RKO (cell line): ENCODE measurements around the gene GAREM1.
A peak's percentile ranks its signal among the peaks of the same experiment; 100 is the strongest.
"Not testable (repeated sequence)": the region's sequence is repeated elsewhere in the genome, so short reads cannot be mapped to it uniquely, and the experiment has no call there.

ENCODE experiments used
- DNase-seq: peaks from one replicate; pipeline ENCODE4 v3.0.0-alpha.2; 2016; ENCODE audit warnings: low spot score

GAREM1 gene

GRCh38 chr18:32257084-32257785 lies 213.4 kb downstream of the GAREM1 start:
- DNase-seq = peak; percentile 6

DNA sequence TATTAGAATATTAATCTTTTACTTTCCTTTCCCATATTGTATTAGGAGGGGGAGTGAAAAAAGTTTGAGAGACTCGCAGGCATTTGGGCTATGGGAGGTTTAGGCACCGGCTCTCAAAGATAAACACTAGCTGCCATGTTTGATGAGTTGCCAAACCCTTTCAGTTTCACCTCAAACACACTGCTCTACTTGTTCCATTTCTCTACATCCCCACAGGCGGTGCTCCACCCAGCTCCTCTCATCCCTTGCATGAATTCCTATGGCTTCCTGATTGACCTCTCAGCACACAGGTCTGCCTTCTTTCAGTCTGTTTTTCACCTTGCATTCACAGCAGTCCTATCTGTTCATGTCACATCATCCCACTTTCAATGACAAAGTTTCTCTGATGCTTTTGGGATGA lies 215.1 kb downstream of the GAREM1 start:
- DNase-seq = no peak

- DNase-seq = no peak
Measured at GRCh38 chr18:32252141-32252860, 218.4 kb downstream of the GAREM1 start.

- no peak for DNase-seq
Measured at GRCh38 chr18:32251466-32251865, 219.2 kb downstream of the GAREM1 start.

DNA sequence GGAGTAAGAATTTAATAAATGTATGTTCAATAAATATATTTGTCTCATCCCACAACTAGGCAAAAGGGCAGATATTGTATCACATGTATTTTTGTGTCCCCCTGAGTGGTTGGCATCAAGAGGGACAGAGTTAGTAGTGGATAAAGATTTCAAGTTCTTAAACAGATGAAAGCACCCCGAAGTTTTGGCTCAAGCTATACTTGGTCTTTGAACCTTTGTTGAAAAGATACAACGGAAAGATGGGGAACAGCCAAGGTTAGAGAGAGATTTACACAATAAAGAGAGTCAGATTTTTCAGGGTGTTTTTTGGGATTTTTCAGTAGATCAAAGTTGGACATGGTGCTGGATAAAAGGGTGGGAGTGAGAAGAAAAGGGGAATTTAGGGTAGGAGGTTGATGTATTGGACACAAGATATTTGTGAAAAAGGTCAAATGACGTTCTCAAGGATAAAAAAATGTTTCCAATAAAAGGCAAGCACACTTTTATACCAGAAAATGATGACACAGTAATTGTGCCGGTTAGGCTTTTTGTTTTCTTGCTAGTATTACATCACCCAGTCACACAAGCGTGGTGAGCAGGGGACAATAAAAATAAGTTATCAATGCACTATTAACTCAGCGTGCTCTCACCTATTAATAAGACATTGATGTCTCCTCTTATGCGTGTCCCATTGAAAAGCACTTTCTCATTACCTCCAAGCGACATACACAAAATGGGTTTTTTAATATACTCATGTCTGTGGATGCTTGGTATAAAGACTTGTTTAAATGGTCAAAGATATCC lies 221.3 kb downstream of the GAREM1 start:
- no peak for DNase-seq

GRCh38 chr18:32244881-32245280 lies 225.8 kb downstream of the GAREM1 start:
- no peak for DNase-seq

DNA sequence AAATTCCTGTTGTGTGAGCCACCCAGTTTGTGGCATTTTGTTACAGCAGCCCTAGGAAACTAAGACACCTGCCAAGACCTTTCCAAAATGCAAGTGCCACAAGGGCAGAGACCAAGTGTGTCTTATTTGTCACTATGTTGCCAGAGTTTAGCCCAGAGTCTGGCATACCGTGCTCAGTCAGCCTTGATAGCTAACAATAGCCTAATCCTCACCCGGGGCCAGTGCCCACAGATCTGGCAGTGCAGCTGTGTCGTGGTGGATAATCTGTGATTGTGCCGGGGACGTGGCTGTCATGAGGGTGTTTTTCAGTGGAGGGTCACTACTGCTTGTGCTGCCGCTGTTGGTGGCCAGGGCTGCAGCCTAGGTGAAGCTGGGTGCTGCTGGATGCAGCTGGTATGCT lies 227.3 kb downstream of the GAREM1 start:
- DNase-seq = no peak

DNA sequence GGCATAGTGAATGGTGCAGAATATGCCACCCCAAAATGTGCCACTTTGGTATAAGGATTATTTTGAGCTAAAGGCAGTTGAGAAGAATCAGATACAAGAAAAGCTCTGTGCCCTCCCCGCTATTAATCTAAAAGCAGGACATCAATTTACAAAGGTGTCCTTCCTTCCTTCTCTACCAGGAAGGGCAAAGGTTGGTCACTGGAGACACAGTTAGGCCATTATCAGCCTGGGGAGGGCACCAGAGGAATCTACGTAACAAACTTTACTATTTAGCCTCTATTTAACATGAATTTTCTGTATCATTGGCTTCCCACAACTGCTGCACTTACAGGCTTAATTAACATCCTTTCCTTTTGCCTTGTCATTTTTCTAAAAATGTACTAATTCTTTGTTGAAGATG lies 228.3 kb downstream of the GAREM1 start:
- DNase-seq = no peak

- DNase-seq = no peak
Measured at GRCh38 chr18:32238635-32239268, 231.9 kb downstream of the GAREM1 start.

- no peak for DNase-seq
Measured at GRCh38 chr18:32237049-32237448, 233.6 kb downstream of the GAREM1 start.

- DNase-seq = not testable (repeated sequence)
Measured at GRCh38 chr18:32233348-32233747, 237.3 kb downstream of the GAREM1 start.

DNA sequence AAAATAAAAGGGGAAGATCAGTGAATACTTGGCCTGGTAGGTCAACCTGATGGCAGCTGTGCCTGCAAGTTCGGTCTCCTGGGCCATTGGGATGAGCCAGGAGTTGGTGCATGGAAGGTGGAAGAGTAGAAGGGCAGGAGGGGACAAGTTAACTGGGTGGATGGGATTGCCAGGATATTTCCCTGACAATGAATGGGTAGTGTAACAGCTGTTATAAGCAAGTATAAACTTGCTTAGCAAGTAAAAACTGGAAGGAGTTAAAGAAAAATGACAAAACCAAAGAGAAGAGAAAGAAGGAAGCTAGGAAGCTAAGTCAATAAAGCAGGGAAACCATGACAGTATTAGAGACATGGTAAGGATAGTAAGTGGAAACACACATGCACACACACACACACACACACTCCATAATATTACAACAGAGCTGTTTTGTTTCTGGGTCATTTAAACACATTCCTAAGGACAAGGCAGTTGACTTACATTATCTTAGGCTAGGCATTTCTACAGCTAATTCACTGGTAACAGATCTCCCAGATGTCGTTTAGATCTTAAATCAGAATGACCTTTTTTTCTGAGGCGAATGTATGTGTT lies 251.2 kb downstream of the GAREM1 start:
- DNase-seq = no peak

DNA sequence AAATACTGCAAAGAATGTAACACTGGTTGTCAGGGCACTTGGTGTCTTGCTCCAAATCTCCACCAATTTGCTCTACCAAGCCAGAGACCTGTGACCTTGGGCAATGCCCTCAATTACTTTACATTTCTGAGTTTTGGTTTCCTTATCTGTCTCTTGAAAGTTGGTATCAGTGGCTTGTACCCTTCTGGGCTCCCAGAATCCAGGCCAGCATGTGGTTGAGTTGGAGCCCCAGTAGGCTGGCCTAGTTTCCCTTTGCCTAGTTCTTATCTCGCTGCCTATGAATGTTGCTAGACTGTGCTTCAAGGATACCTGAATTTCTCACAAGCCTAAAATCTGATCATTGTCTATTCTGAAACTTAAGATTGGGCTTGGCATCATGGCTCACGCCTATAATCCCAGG lies 254.3 kb downstream of the GAREM1 start:
- DNase-seq = no peak

GRCh38 chr18:32213693-32214092 lies 257.0 kb downstream of the GAREM1 start:
- no peak for DNase-seq
